Bronchial epithelial cell (primary cell): ENCODE measurements around the gene VAT1. TPM values are rescaled to one million over a fixed set of nuclear protein-coding genes. Genes with fewer than 3 reads are reported as not detected.
"Not testable (repeated sequence)": the region's sequence is repeated elsewhere in the genome, so short reads cannot be mapped to it uniquely, and the experiment has no call there.

Experiments used
- DNase-seq: peaks from one replicate; pipeline ENCODE4 v3.0.0-alpha.2; 2010; ENCODE audit warnings: low read depth
- FAIRE-seq: peaks from 2 replicates; lab custom pipeline; 2011; peaks lifted over from hg19 to GRCh38; lab: Jason Lieb, UNC
- H3K27me3 ChIP-seq: 2 replicates; pipeline ENCODE4 v1.5.1; 2011; ENCODE audit warnings: low read length; ENCODE audit not compliant: control insufficient read depth, insufficient read depth
- H3K36me3 ChIP-seq: 2 replicates; pipeline ENCODE4 v1.5.1; 2011; ENCODE audit warnings: low read length; ENCODE audit not compliant: control insufficient read depth, insufficient read depth
- H3K4me3 ChIP-seq: 2 replicates; pipeline ENCODE4 v1.5.1; 2011; ENCODE audit warnings: mild to moderate bottlenecking, low read depth, low read length, control low read depth
- total RNA-seq: library from RNA; depleted of rRNA; stranded (reverse); fragments of >200 nt; gene quantifications from 2 replicates; pipeline ENCODE4 v1.2.1, GENCODE V29; 2014
- TF ChIP-seq, protein P1 (sequence below): IDR thresholded peaks from 2 replicates; pipeline ENCODE4 v1.5.1; 2011; ENCODE audit warnings: mild to moderate bottlenecking, moderate library complexity, low read length, control low read depth, inconsistent platforms; ENCODE audit not compliant: insufficient read depth, severe bottlenecking

Gene VAT1
- total RNA-seq, 1 donor from 2014 or later, result 101 TPM

DNA sequence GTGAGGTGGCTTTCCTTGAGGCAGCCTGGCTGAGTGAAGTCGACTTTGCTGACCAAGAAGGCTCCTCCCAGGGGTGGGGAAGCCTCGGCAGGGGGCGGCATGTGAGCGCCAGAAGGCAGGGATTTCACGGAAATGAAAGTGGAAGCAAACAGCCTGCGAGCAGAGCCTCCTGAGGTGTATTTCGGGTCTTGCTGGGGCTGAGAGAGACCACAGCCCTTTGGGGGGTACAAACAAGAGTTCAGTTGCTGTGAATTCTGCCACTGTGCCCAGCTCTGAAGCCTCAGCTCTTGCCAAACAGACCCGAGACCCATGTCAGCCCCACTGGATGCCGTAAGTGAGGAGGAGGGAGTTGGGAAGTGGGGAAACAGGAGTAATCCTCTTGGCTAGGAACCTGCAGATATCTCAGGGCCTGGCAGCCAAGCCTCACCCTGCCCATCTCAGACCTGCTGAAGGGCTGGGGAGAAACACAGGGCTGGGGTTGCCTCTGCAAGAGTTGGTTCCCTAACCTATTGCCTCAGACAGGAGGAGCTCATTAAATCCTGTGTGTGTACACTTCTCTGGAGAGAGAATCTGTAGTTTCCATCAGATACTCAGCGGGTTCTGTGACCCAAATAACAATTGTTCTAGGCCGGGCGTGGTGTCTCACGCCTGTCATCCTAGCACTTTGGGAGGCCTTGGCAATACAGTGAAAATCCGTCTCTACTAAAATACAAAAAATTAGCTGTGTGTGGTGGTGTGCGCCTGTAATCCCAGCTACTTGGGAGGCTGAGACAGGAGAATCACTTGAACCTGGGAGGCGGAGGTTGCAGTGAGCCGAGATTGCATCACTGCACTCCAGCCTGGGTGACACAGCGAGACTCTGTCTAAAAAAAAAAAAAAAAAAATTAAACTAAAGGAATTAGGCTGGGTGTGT is 15.3 kb downstream of the VAT1 start, which contains the start of gene IFI35:
Gene IFI35 (plus strand): TSS at position 146 of the 913 bp plus-strand sequence. CDS start 164 bp downstream, at position 310.
- Histone ChIP-seq H3K27me3 (no peaks in the 10 kb centered on the region), H3K4me3 (peak within 1 kb of the TSS; percentile 45), H3K36me3 (peaks cover 6% of the 10 kb centered on the region)
- no peak for FAIRE-seq
- DNase-seq, result peak; percentile 66
- TF ChIP-seq, protein P1, sequence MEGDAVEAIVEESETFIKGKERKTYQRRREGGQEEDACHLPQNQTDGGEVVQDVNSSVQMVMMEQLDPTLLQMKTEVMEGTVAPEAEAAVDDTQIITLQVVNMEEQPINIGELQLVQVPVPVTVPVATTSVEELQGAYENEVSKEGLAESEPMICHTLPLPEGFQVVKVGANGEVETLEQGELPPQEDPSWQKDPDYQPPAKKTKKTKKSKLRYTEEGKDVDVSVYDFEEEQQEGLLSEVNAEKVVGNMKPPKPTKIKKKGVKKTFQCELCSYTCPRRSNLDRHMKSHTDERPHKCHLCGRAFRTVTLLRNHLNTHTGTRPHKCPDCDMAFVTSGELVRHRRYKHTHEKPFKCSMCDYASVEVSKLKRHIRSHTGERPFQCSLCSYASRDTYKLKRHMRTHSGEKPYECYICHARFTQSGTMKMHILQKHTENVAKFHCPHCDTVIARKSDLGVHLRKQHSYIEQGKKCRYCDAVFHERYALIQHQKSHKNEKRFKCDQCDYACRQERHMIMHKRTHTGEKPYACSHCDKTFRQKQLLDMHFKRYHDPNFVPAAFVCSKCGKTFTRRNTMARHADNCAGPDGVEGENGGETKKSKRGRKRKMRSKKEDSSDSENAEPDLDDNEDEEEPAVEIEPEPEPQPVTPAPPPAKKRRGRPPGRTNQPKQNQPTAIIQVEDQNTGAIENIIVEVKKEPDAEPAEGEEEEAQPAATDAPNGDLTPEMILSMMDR, result peak; percentile 41

DNA sequence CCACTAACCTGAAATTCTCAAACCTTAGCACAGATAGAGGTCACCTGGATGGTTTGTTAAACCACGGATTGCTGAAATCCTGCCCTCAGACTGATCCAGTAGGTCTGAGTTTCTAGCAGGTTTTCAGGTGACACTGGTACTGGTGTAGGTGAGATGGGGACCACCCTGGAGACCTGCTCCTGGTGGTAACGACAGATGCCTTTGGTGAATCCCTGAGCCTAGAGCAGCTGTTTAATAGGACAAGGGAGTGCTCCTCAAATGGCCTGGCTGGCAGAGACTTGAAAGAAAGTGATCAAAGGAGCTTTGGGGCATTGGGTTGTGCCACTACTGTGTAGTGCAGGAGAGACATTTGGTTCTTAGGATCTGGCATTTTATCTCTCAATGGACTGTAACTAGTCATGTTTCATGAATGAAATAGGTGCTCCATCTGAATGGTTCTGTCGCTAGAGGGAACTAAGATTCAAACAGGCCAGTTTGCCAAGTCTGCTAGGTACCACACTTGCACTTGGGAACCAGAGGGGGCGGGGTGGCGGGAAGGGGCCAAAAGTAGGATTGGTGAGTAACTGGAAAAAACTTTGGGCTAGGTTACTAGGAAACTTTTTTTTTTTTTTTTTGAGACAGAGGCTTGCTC is 18.5 kb downstream of the VAT1 start:
- FAIRE-seq (no peak), DNase-seq (peak; percentile 55)
- TF ChIP-seq, protein P1, result peak; percentile 3

DNA sequence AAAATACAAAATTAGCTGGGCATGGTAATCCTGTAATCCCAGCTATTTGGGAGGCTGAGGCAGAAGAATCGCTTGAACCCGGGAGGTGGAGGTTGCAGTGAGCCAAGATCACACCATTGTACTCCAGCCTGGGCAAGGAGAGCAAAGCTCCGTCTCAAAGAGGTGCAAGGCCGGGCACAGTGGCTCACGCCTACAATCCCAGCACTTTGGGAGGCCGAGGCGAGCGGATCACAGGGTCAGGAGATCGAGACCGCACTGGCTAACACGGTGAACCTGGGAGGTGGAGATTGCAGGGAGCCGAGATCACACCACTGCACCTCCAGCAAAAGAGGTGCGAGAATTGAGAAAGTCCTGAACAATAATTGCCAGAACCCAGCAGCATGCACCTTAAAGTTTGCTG is 21.3 kb downstream of the VAT1 start:
- not testable (repeated sequence) for H3K4me3 ChIP-seq, H3K27me3 ChIP-seq, FAIRE-seq, DNase-seq
- peaks cover 22% of the 10 kb centered on the region for H3K36me3 ChIP-seq

More for the DNA sequence above, 18.5 kb downstream of the VAT1 start:
- Histone ChIP-seq H3K4me3 (no peak overlapping the region), H3K27me3 (no peaks in the 10 kb centered on the region), H3K36me3 (peaks cover 22% of the 10 kb centered on the region)

DNA sequence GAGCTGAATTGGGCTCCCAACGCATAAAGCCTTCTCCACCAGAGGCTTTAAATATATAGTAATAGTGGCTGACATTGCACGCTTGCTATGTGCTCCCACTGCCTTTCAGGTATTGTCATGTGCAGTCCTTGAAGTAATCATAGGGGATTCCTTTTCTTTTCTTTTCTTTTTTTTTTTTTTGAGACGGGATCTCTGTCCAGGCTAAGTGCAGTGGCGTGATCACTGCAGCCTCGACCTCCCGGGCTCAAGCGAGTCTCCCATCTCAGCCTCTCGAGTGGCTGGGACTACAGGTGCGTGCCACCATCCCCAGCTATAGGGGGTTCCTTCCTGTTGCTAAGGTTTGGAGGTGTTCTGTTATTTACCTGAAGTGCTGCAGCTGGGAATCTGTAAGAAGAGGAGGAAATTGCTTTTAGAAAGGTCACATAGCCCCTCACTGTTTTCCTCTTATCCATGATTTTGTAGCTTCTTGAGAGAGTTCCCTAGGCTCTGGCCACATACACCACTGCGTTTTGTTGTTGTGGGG is 23.1 kb downstream of the VAT1 start:
- H3K27me3 ChIP-seq, result no peaks in the 10 kb centered on the region
- DNase-seq, result no peak
- H3K36me3 ChIP-seq, result peaks cover 22% of the 10 kb centered on the region
- no peak for FAIRE-seq
- peak overlapping the region; percentile 93 for H3K4me3 ChIP-seq
- TF ChIP-seq, protein P1, result no peak

DNA sequence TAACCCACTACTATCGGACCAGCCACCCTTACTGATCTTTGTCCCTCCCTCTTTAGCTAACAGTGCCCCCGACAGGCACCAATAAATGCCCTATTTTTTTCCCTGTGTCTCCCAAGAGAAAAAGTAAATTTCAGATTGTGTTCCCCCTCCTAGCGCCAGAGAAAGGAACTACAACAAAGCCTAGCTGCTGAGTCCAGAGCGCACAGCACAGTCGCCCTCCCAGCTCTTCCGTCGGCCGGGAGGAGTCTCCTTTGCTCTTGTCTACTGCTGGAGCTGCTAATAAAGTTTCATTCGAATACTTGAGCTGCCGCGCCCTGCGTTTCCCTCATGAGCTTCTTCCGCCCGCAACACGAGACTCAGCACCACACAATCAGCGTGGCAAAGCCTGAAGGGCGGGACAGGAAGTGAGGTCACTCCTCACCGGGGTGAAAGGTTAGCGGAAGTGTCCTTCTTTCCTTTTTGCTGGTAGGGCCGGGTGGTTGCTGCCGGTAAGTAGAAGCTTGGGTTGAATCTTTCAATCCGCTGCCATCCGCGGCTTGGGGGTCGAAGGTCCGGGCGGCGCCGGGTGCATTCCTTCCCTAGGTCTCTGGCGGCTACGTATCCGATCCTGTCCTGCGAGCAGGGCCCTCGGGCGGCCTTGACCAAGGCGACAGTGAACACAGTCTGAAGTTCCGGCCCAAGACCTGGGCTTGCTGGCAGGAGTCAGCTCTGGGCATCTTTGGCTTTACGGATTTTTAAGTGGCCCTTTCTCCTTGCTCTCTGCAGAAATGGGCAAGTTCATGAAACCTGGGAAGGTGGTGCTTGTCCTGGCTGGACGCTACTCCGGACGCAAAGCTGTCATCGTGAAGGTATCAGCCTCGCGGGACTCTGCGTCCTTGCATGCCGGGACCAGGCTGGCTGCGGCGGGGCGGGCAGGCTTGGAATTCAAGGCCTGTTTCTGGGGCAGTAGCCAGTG is 23.9 kb downstream of the VAT1 start, which contains the start of gene RPL27:
Gene RPL27 (plus strand): TSS at position 436 of the 955 bp plus-strand sequence. CDS start 332 bp downstream, at position 768.
- DNase-seq (peak; percentile 99), FAIRE-seq (peak; percentile 96)
- H3K27me3 ChIP-seq, result no peaks in the 10 kb centered on the region
- peak within 1 kb of the TSS; percentile 93 for H3K4me3 ChIP-seq
- TF ChIP-seq, protein P1, result peak; percentile 66
- H3K36me3 ChIP-seq, result peaks cover 24% of the 10 kb centered on the region
